Measurements from ENCODE around the gene UTS2. TPM values are rescaled to one million over a fixed set of nuclear protein-coding genes. Genes with fewer than 3 reads are reported as not detected.

UTS2 gene
- total and polyA plus RNA-seq, 4 donors: 0.26 to 1.1 (median 0.32) TPM

- Histone ChIP-seq H3K27ac (ENCODE audit: low read depth in 1 of 2, low read length in 2 of 2) (no peak overlapping the region), H3K4me1 (ENCODE audit: control insufficient read depth in 1 of 2, insufficient read depth in 2 of 2, low read length in 2 of 2) (no peaks in the 10 kb centered on the region), H3K9me3 (ENCODE audit: control insufficient read depth, low read length) (no peaks in the 10 kb centered on the region), H3K27me3 (ENCODE audit: control insufficient read depth in 1 of 2, insufficient read depth in 2 of 2, low read length in 1 of 2) (no peaks in the 10 kb centered on the region), H3K36me3 (ENCODE audit: control insufficient read depth in 1 of 2, insufficient read depth in 2 of 2, low read length in 1 of 2) (no peaks in the 10 kb centered on the region), H3K4me3 (ENCODE audit: low read length in 2 of 2) (no peak overlapping the region)
- DNase-seq (no peak), ATAC-seq (ENCODE audit: low FRiP score) (no peak)
- intact Hi-C loops (cut with DNase I): no loop called here
- 63 to 67% methylated on average over 2 of the region's 2 CpGs for WGBS, 2 donors
These were observed 4.1 kb upstream of the UTS2 start for GRCh38 chr1:7857000-7857399.

GRCh38 chr1:7856345-7856744 lies 3.5 kb upstream of the UTS2 start:
- ATAC-seq (ENCODE audit: low FRiP score) (no peak), DNase-seq (no peak)
- intact Hi-C loops (cut with DNase I): no loop called here
- 43 to 67% methylated on average over 15 of the region's 15 CpGs for WGBS, 2 donors
- H3K27me3 ChIP-seq (ENCODE audit: control insufficient read depth in 1 of 2, insufficient read depth in 2 of 2, low read length in 1 of 2): no peaks in the 10 kb centered on the region
- H3K27ac ChIP-seq (ENCODE audit: low read depth in 1 of 2, low read length in 2 of 2): no peak overlapping the region
- H3K4me3 ChIP-seq (ENCODE audit: low read length in 2 of 2): no peak overlapping the region
- no peaks in the 10 kb centered on the region for H3K36me3 ChIP-seq (ENCODE audit: control insufficient read depth in 1 of 2, insufficient read depth in 2 of 2, low read length in 1 of 2)
- H3K4me1 ChIP-seq (ENCODE audit: control insufficient read depth in 1 of 2, insufficient read depth in 2 of 2, low read length in 2 of 2): no peaks in the 10 kb centered on the region
- H3K9me3 ChIP-seq (ENCODE audit: control insufficient read depth, low read length): no peaks in the 10 kb centered on the region

- no peak for ATAC-seq (ENCODE audit: low FRiP score)
- 87% methylated on average over 7 of the region's 7 CpGs for WGBS, 2 donors
- Histone ChIP-seq H3K27ac (ENCODE audit: low read depth in 1 of 2, low read length in 2 of 2) (no peak overlapping the region), H3K4me1 (ENCODE audit: control insufficient read depth in 1 of 2, insufficient read depth in 2 of 2, low read length in 2 of 2) (no peaks in the 10 kb centered on the region), H3K36me3 (ENCODE audit: control insufficient read depth in 1 of 2, insufficient read depth in 2 of 2, low read length in 1 of 2) (no peaks in the 10 kb centered on the region), H3K27me3 (ENCODE audit: control insufficient read depth in 1 of 2, insufficient read depth in 2 of 2, low read length in 1 of 2) (no peaks in the 10 kb centered on the region), H3K4me3 (ENCODE audit: low read length in 2 of 2) (no peak overlapping the region), H3K9me3 (ENCODE audit: control insufficient read depth, low read length) (no peaks in the 10 kb centered on the region)
- no peak for DNase-seq
- intact Hi-C loops (cut with DNase I): no loop called here
These were observed 790 bp upstream of the UTS2 start for GRCh38 chr1:7853684-7854026.

GRCh38 chr1:7850786-7851185 lies 2.1 kb downstream of the UTS2 start:
- H3K4me1 ChIP-seq (ENCODE audit: control insufficient read depth in 1 of 2, insufficient read depth in 2 of 2, low read length in 2 of 2): no peaks in the 10 kb centered on the region
- intact Hi-C loops (cut with DNase I): no loop called here
- WGBS, 2 donors: 84 to 90% methylated on average over 15 of the region's 15 CpGs
- no peak overlapping the region for H3K27ac ChIP-seq (ENCODE audit: low read depth in 1 of 2, low read length in 2 of 2)
- no peaks in the 10 kb centered on the region for H3K27me3 ChIP-seq (ENCODE audit: control insufficient read depth in 1 of 2, insufficient read depth in 2 of 2, low read length in 1 of 2)
- DNase-seq (no peak), ATAC-seq (ENCODE audit: low FRiP score) (no peak)
- no peak overlapping the region for H3K4me3 ChIP-seq (ENCODE audit: low read length in 2 of 2)
- no peaks in the 10 kb centered on the region for H3K36me3 ChIP-seq (ENCODE audit: control insufficient read depth in 1 of 2, insufficient read depth in 2 of 2, low read length in 1 of 2)
- H3K9me3 ChIP-seq (ENCODE audit: control insufficient read depth, low read length): no peaks in the 10 kb centered on the region

GRCh38 chr1:7847599-7847998 lies 5.3 kb downstream of the UTS2 start:
- Histone ChIP-seq H3K9me3 (ENCODE audit: control insufficient read depth, low read length) (no peaks in the 10 kb centered on the region), H3K27ac (ENCODE audit: low read depth in 1 of 2, low read length in 2 of 2) (no peak overlapping the region), H3K4me3 (ENCODE audit: low read length in 2 of 2) (no peak overlapping the region), H3K36me3 (ENCODE audit: control insufficient read depth in 1 of 2, insufficient read depth in 2 of 2, low read length in 1 of 2) (peaks cover 2 to 4% of the 10 kb centered on the region in 2 donors), H3K27me3 (ENCODE audit: control insufficient read depth in 1 of 2, insufficient read depth in 2 of 2, low read length in 1 of 2) (no peaks in the 10 kb centered on the region), H3K4me1 (ENCODE audit: control insufficient read depth in 1 of 2, insufficient read depth in 2 of 2, low read length in 2 of 2) (no peaks in the 10 kb centered on the region)
- 34 to 36% methylated on average over 4 of the region's 4 CpGs for WGBS, 2 donors
- intact Hi-C loops (cut with DNase I): no loop called here
- no peak for DNase-seq
- no peak for ATAC-seq (ENCODE audit: low FRiP score)

GRCh38 chr1:7846656-7847055 lies 6.2 kb downstream of the UTS2 start:
- WGBS, 2 donors: 86 to 93% methylated on average over 7 of the region's 7 CpGs
- Histone ChIP-seq H3K27ac (ENCODE audit: low read depth in 1 of 2, low read length in 2 of 2) (no peak overlapping the region), H3K4me3 (ENCODE audit: low read length in 2 of 2) (no peak overlapping the region), H3K36me3 (ENCODE audit: control insufficient read depth in 1 of 2, insufficient read depth in 2 of 2, low read length in 1 of 2) (peaks cover 2 to 4% of the 10 kb centered on the region in 2 donors), H3K9me3 (ENCODE audit: control insufficient read depth, low read length) (no peaks in the 10 kb centered on the region), H3K4me1 (ENCODE audit: control insufficient read depth in 1 of 2, insufficient read depth in 2 of 2, low read length in 2 of 2) (no peaks in the 10 kb centered on the region), H3K27me3 (ENCODE audit: control insufficient read depth in 1 of 2, insufficient read depth in 2 of 2, low read length in 1 of 2) (no peaks in the 10 kb centered on the region)
- intact Hi-C loops (cut with DNase I): no loop called here
- no peak for ATAC-seq (ENCODE audit: low FRiP score)
- DNase-seq: no peak

- Histone ChIP-seq H3K4me1 (ENCODE audit: control insufficient read depth in 1 of 2, insufficient read depth in 2 of 2, low read length in 2 of 2) (no peaks in the 10 kb centered on the region), H3K9me3 (ENCODE audit: control insufficient read depth, low read length) (no peaks in the 10 kb centered on the region), H3K4me3 (ENCODE audit: low read length in 2 of 2) (no peak overlapping the region), H3K36me3 (ENCODE audit: control insufficient read depth in 1 of 2, insufficient read depth in 2 of 2, low read length in 1 of 2) (peaks cover 2 to 4% of the 10 kb centered on the region in 2 donors), H3K27ac (ENCODE audit: low read depth in 1 of 2, low read length in 2 of 2) (no peak overlapping the region), H3K27me3 (ENCODE audit: control insufficient read depth in 1 of 2, insufficient read depth in 2 of 2, low read length in 1 of 2) (no peaks in the 10 kb centered on the region)
- no peak for DNase-seq
- intact Hi-C loops (cut with DNase I): no loop called here
- WGBS, 2 donors: 86% methylated on average over 2 of the region's 2 CpGs
- no peak for ATAC-seq (ENCODE audit: low FRiP score)
These were observed 7.1 kb downstream of the UTS2 start for GRCh38 chr1:7845761-7846160.

GRCh38 chr1:7842517-7842916 lies 10.3 kb downstream of the UTS2 start:
- no peaks in the 10 kb centered on the region for H3K4me1 ChIP-seq (ENCODE audit: control insufficient read depth in 1 of 2, insufficient read depth in 2 of 2, low read length in 2 of 2)
- ATAC-seq (ENCODE audit: low FRiP score) (no peak), DNase-seq (no peak)
- no peaks in the 10 kb centered on the region for H3K27me3 ChIP-seq (ENCODE audit: control insufficient read depth in 1 of 2, insufficient read depth in 2 of 2, low read length in 1 of 2)
- H3K27ac ChIP-seq (ENCODE audit: low read depth in 1 of 2, low read length in 2 of 2): no peak overlapping the region
- no peak overlapping the region for H3K4me3 ChIP-seq (ENCODE audit: low read length in 2 of 2)
- 90 to 92% methylated on average over 4 of the region's 4 CpGs for WGBS, 2 donors
- H3K9me3 ChIP-seq (ENCODE audit: control insufficient read depth, low read length): peaks cover 2% of the 10 kb centered on the region
- intact Hi-C loops (cut with DNase I): no loop called here
- peaks cover 8 to 18% of the 10 kb centered on the region in 2 donors for H3K36me3 ChIP-seq (ENCODE audit: control insufficient read depth in 1 of 2, insufficient read depth in 2 of 2, low read length in 1 of 2)

- H3K4me3 ChIP-seq (ENCODE audit: low read length in 2 of 2): no peak overlapping the region
- no peaks in the 10 kb centered on the region for H3K27me3 ChIP-seq (ENCODE audit: control insufficient read depth in 1 of 2, insufficient read depth in 2 of 2, low read length in 1 of 2)
- H3K4me1 ChIP-seq (ENCODE audit: control insufficient read depth in 1 of 2, insufficient read depth in 2 of 2, low read length in 2 of 2): no peaks in the 10 kb centered on the region
- no peak for DNase-seq
- intact Hi-C loops (cut with DNase I): no loop called here
- no peak overlapping the region for H3K27ac ChIP-seq (ENCODE audit: low read depth in 1 of 2, low read length in 2 of 2)
- ATAC-seq (ENCODE audit: low FRiP score): no peak
- H3K36me3 ChIP-seq (ENCODE audit: control insufficient read depth in 1 of 2, insufficient read depth in 2 of 2, low read length in 1 of 2): peaks cover 8 to 25% of the 10 kb centered on the region in 2 donors
- H3K9me3 ChIP-seq (ENCODE audit: control insufficient read depth, low read length): peaks cover 2% of the 10 kb centered on the region
- WGBS, 2 donors: 97 to 98% methylated on average over 3 of the region's 3 CpGs
These were observed 13.3 kb downstream of the UTS2 start for GRCh38 chr1:7839526-7839925.
